NB4 (cell line): ENCODE results near the gene POLR2F.

ENCODE experiments used
- CTCF ChIP-seq: IDR thresholded peaks from one replicate; pipeline ENCODE4 v1.5.1; 2012; ENCODE audit warnings: low read depth, low read length
- POLR2A ChIP-seq: IDR thresholded peaks from 2 replicates; pipeline ENCODE4 v1.6.1; 2011; ENCODE audit warnings: mild to moderate bottlenecking; ENCODE audit not compliant: insufficient read length; ENCODE audit errors: extremely low read depth

GRCh38 chr22:37951305-37951704 lies 2.2 kb upstream of the POLR2F start:
- no peak for TF ChIP-seq CTCF
- TF ChIP-seq POLR2A: no peak
